Measurements from ENCODE around the gene RNF186. TPM values are rescaled to one million over a fixed set of nuclear protein-coding genes. Genes with fewer than 3 reads are reported as not detected.
"Not testable (repeated sequence)": the region's sequence is repeated elsewhere in the genome, so short reads cannot be mapped to it uniquely, and the experiment has no call there.

RNF186 gene
- polyA plus RNA-seq, 2 donors, result 0.06 TPM; not detected in 1

- Histone ChIP-seq H3K27ac (ENCODE audit: low read depth in 2 of 2, low read length in 1 of 2) (no peak overlapping the region), H3K9me3 (ENCODE audit: control insufficient read depth in 2 of 2, insufficient read depth in 1 of 2, low read depth in 1 of 2, low read length in 1 of 2) (no peaks in the 10 kb centered on the region), H3K36me3 (ENCODE audit: control insufficient read depth in 2 of 2, insufficient read depth in 2 of 2, low read length in 1 of 2) (no peaks in the 10 kb centered on the region), H3K27me3 (ENCODE audit: control insufficient read depth in 1 of 2, insufficient read depth in 2 of 2, low read length in 2 of 2) (no peaks in the 10 kb centered on the region), H3K4me1 (ENCODE audit: control insufficient read depth in 2 of 2, insufficient read depth in 2 of 2, low read length in 1 of 2) (no peaks in the 10 kb centered on the region), H3K4me3 (ENCODE audit: low read depth in 1 of 2, low read length in 2 of 2) (no peak overlapping the region)
- 68 to 76% methylated on average over 3 of the region's 3 CpGs for WGBS, 2 donors
Observed at GRCh38 chr1:19831441-19831840, 16.4 kb upstream of the RNF186 start.

- 68% methylated on average over 3 of the region's 3 CpGs for WGBS, 2 donors
- no peaks in the 10 kb centered on the region for H3K27me3 ChIP-seq (ENCODE audit: control insufficient read depth in 1 of 2, insufficient read depth in 2 of 2, low read length in 2 of 2)
Observed at GRCh38 chr1:19828546-19828945, 13.5 kb upstream of the RNF186 start.

GRCh38 chr1:19825298-19825697 lies 10.2 kb upstream of the RNF186 start:
- no peaks in the 10 kb centered on the region for H3K36me3 ChIP-seq (ENCODE audit: control insufficient read depth in 2 of 2, insufficient read depth in 2 of 2, low read length in 1 of 2)
- H3K4me1 ChIP-seq (ENCODE audit: control insufficient read depth in 2 of 2, insufficient read depth in 2 of 2, low read length in 1 of 2), result no peaks in the 10 kb centered on the region
- H3K9me3 ChIP-seq (ENCODE audit: control insufficient read depth in 2 of 2, insufficient read depth in 1 of 2, low read depth in 1 of 2, low read length in 1 of 2), result no peaks in the 10 kb centered on the region
- H3K27ac ChIP-seq (ENCODE audit: low read depth in 2 of 2, low read length in 1 of 2), result no peak overlapping the region
- 36 to 41% methylated on average over 6 of the region's 6 CpGs for WGBS, 2 donors
- no peak overlapping the region for H3K4me3 ChIP-seq (ENCODE audit: low read depth in 1 of 2, low read length in 2 of 2)
- no peaks in the 10 kb centered on the region for H3K27me3 ChIP-seq (ENCODE audit: control insufficient read depth in 1 of 2, insufficient read depth in 2 of 2, low read length in 2 of 2)

More at GRCh38 chr1:19828546-19828945, 13.5 kb upstream of the RNF186 start:
- H3K4me3 ChIP-seq (ENCODE audit: low read depth in 1 of 2, low read length in 2 of 2), result no peak overlapping the region
- H3K9me3 ChIP-seq (ENCODE audit: control insufficient read depth in 2 of 2, insufficient read depth in 1 of 2, low read depth in 1 of 2, low read length in 1 of 2), result no peaks in the 10 kb centered on the region
- no peaks in the 10 kb centered on the region for H3K36me3 ChIP-seq (ENCODE audit: control insufficient read depth in 2 of 2, insufficient read depth in 2 of 2, low read length in 1 of 2)
- no peaks in the 10 kb centered on the region for H3K4me1 ChIP-seq (ENCODE audit: control insufficient read depth in 2 of 2, insufficient read depth in 2 of 2, low read length in 1 of 2)
- no peak overlapping the region for H3K27ac ChIP-seq (ENCODE audit: low read depth in 2 of 2, low read length in 1 of 2)

GRCh38 chr1:19824541-19824940 lies 9.5 kb upstream of the RNF186 start:
- WGBS, 2 donors, result 67 to 77% methylated on average over 4 of the region's 4 CpGs
- no peak overlapping the region for H3K4me3 ChIP-seq (ENCODE audit: low read depth in 1 of 2, low read length in 2 of 2)
- no peaks in the 10 kb centered on the region for H3K4me1 ChIP-seq (ENCODE audit: control insufficient read depth in 2 of 2, insufficient read depth in 2 of 2, low read length in 1 of 2)
- H3K27me3 ChIP-seq (ENCODE audit: control insufficient read depth in 1 of 2, insufficient read depth in 2 of 2, low read length in 2 of 2), result no peaks in the 10 kb centered on the region
- no peaks in the 10 kb centered on the region for H3K36me3 ChIP-seq (ENCODE audit: control insufficient read depth in 2 of 2, insufficient read depth in 2 of 2, low read length in 1 of 2)
- H3K9me3 ChIP-seq (ENCODE audit: control insufficient read depth in 2 of 2, insufficient read depth in 1 of 2, low read depth in 1 of 2, low read length in 1 of 2), result no peaks in the 10 kb centered on the region
- no peak overlapping the region for H3K27ac ChIP-seq (ENCODE audit: low read depth in 2 of 2, low read length in 1 of 2)

- whole genome bisulfite sequencing, 2 donors, result 87 to 90% methylated on average over 5 of the region's 5 CpGs
- Histone ChIP-seq H3K27ac (ENCODE audit: low read depth in 2 of 2, low read length in 1 of 2) (no peak overlapping the region), H3K9me3 (ENCODE audit: control insufficient read depth in 2 of 2, insufficient read depth in 1 of 2, low read depth in 1 of 2, low read length in 1 of 2) (no peaks in the 10 kb centered on the region), H3K27me3 (ENCODE audit: control insufficient read depth in 1 of 2, insufficient read depth in 2 of 2, low read length in 2 of 2) (no peaks in the 10 kb centered on the region), H3K4me1 (ENCODE audit: control insufficient read depth in 2 of 2, insufficient read depth in 2 of 2, low read length in 1 of 2) (no peaks in the 10 kb centered on the region), H3K36me3 (ENCODE audit: control insufficient read depth in 2 of 2, insufficient read depth in 2 of 2, low read length in 1 of 2) (no peaks in the 10 kb centered on the region), H3K4me3 (ENCODE audit: low read depth in 1 of 2, low read length in 2 of 2) (no peak overlapping the region)
Observed at GRCh38 chr1:19824036-19824435, 9.0 kb upstream of the RNF186 start.

- H3K27ac ChIP-seq (ENCODE audit: low read depth in 2 of 2, low read length in 1 of 2), result no peak overlapping the region
- H3K27me3 ChIP-seq (ENCODE audit: control insufficient read depth in 1 of 2, insufficient read depth in 2 of 2, low read length in 2 of 2), result no peaks in the 10 kb centered on the region
- H3K36me3 ChIP-seq (ENCODE audit: control insufficient read depth in 2 of 2, insufficient read depth in 2 of 2, low read length in 1 of 2), result no peaks in the 10 kb centered on the region
- 68 to 76% methylated on average over 5 of the region's 5 CpGs for WGBS, 2 donors
- H3K4me1 ChIP-seq (ENCODE audit: control insufficient read depth in 2 of 2, insufficient read depth in 2 of 2, low read length in 1 of 2), result peaks cover 0 to 3% of the 10 kb centered on the region in 2 donors
- no peak overlapping the region for H3K4me3 ChIP-seq (ENCODE audit: low read depth in 1 of 2, low read length in 2 of 2)
- no peaks in the 10 kb centered on the region for H3K9me3 ChIP-seq (ENCODE audit: control insufficient read depth in 2 of 2, insufficient read depth in 1 of 2, low read depth in 1 of 2, low read length in 1 of 2)
Observed at GRCh38 chr1:19819701-19820100, 4.6 kb upstream of the RNF186 start.

GRCh38 chr1:19818324-19818723 lies 3.2 kb upstream of the RNF186 start:
- Histone ChIP-seq H3K36me3 (ENCODE audit: control insufficient read depth in 2 of 2, insufficient read depth in 2 of 2, low read length in 1 of 2) (no peaks in the 10 kb centered on the region), H3K9me3 (ENCODE audit: control insufficient read depth in 2 of 2, insufficient read depth in 1 of 2, low read depth in 1 of 2, low read length in 1 of 2) (peaks cover 0 to 2% of the 10 kb centered on the region in 2 donors), H3K4me3 (ENCODE audit: low read depth in 1 of 2, low read length in 2 of 2) (no peak overlapping the region), H3K27me3 (ENCODE audit: control insufficient read depth in 1 of 2, insufficient read depth in 2 of 2, low read length in 2 of 2) (no peaks in the 10 kb centered on the region), H3K4me1 (ENCODE audit: control insufficient read depth in 2 of 2, insufficient read depth in 2 of 2, low read length in 1 of 2) (peaks cover 0 to 3% of the 10 kb centered on the region in 2 donors), H3K27ac (ENCODE audit: low read depth in 2 of 2, low read length in 1 of 2) (no peak overlapping the region)
- WGBS, 2 donors, result 88 to 93% methylated on average over 3 of the region's 3 CpGs

GRCh38 chr1:19817160-19817559 lies 2.1 kb upstream of the RNF186 start:
- Histone ChIP-seq H3K36me3 (ENCODE audit: control insufficient read depth in 2 of 2, insufficient read depth in 2 of 2, low read length in 1 of 2) (no peaks in the 10 kb centered on the region), H3K27me3 (ENCODE audit: control insufficient read depth in 1 of 2, insufficient read depth in 2 of 2, low read length in 2 of 2) (no peaks in the 10 kb centered on the region), H3K4me1 (ENCODE audit: control insufficient read depth in 2 of 2, insufficient read depth in 2 of 2, low read length in 1 of 2) (peaks cover 0 to 3% of the 10 kb centered on the region in 2 donors), H3K9me3 (ENCODE audit: control insufficient read depth in 2 of 2, insufficient read depth in 1 of 2, low read depth in 1 of 2, low read length in 1 of 2) (peaks cover 0 to 2% of the 10 kb centered on the region in 2 donors), H3K27ac (ENCODE audit: low read depth in 2 of 2, low read length in 1 of 2) (no peak overlapping the region), H3K4me3 (ENCODE audit: low read depth in 1 of 2, low read length in 2 of 2) (no peak overlapping the region)
- 82% methylated on average over 5 of the region's 5 CpGs for WGBS, 2 donors

- not testable (repeated sequence) for H3K36me3 ChIP-seq (ENCODE audit: control insufficient read depth in 2 of 2, insufficient read depth in 2 of 2, low read length in 1 of 2); H3K27ac ChIP-seq (ENCODE audit: low read depth in 2 of 2, low read length in 1 of 2); H3K9me3 ChIP-seq (ENCODE audit: control insufficient read depth in 2 of 2, insufficient read depth in 1 of 2, low read depth in 1 of 2, low read length in 1 of 2); H3K4me3 ChIP-seq (ENCODE audit: low read depth in 1 of 2, low read length in 2 of 2); H3K4me1 ChIP-seq (ENCODE audit: control insufficient read depth in 2 of 2, insufficient read depth in 2 of 2, low read length in 1 of 2); H3K27me3 ChIP-seq (ENCODE audit: control insufficient read depth in 1 of 2, insufficient read depth in 2 of 2, low read length in 2 of 2)
- 57 to 59% methylated on average over 1 of the region's 1 CpG for WGBS, 2 donors
Observed at GRCh38 chr1:19816737-19817086, 1.6 kb upstream of the RNF186 start.

- Histone ChIP-seq H3K4me1 (ENCODE audit: control insufficient read depth in 2 of 2, insufficient read depth in 2 of 2, low read length in 1 of 2) (peaks cover 0 to 3% of the 10 kb centered on the region in 2 donors), H3K36me3 (ENCODE audit: control insufficient read depth in 2 of 2, insufficient read depth in 2 of 2, low read length in 1 of 2) (no peaks in the 10 kb centered on the region), H3K4me3 (ENCODE audit: low read depth in 1 of 2, low read length in 2 of 2) (no peak overlapping the region), H3K27ac (ENCODE audit: low read depth in 2 of 2, low read length in 1 of 2) (no peak overlapping the region), H3K27me3 (ENCODE audit: control insufficient read depth in 1 of 2, insufficient read depth in 2 of 2, low read length in 2 of 2) (no peaks in the 10 kb centered on the region), H3K9me3 (ENCODE audit: control insufficient read depth in 2 of 2, insufficient read depth in 1 of 2, low read depth in 1 of 2, low read length in 1 of 2) (peaks cover 0 to 2% of the 10 kb centered on the region in 2 donors)
- 48 to 63% methylated on average over 15 of the region's 15 CpGs for WGBS, 2 donors
Observed at GRCh38 chr1:19815801-19816736, 986 bp upstream of the RNF186 start.

Measured in esophagus (tissue), 2 donors.